HEK293 (cell line): ENCODE measurements around the gene IGF2BP2.

Source experiments
- CTCF ChIA-PET: fragments of 350-600 bp; formaldehyde crosslinking; extraction: SDS; loops from one replicate; lab custom pipeline; 2021; ENCODE audit warnings: antibody characterized with exemption; lab: Yijun Ruan, JAX
- POLR2A ChIA-PET: fragments of 300-600 bp; formaldehyde crosslinking; extraction: SDS; loops from one replicate; lab custom pipeline; 2020; ENCODE audit warnings: antibody characterized with exemption, inconsistent platforms; lab: Yijun Ruan, JAX
- H3K27ac ChIP-seq: fragments of 200-500 bp; sonication (Bioruptor generic); 2 replicates; pipeline ENCODE4 v1.5.1; 2014; ENCODE audit warnings: low read depth, low read length, control low read depth, inconsistent platforms; ENCODE audit errors: extremely low read depth
- H3K36me3 ChIP-seq, 2 experiments: fragments of 200-500 bp in 1 of 2; sonication (Bioruptor generic) in 1 of 2; 1 replicate in 1 of 2; 2 replicates in 1 of 2; pipeline ENCODE4 v1.5.1; 2014 to 2017; ENCODE audit warnings: inconsistent platforms in 2 of 2, low read length in 2 of 2; ENCODE audit not compliant: control insufficient read depth in 2 of 2, insufficient read depth in 1 of 2
- H3K4me1 ChIP-seq: fragments of 200-500 bp; sonication (Bioruptor generic); 2 replicates; pipeline ENCODE4 v1.5.1; 2014; ENCODE audit warnings: mild to moderate bottlenecking, low read length, inconsistent platforms; ENCODE audit not compliant: control insufficient read depth, insufficient read depth
- H3K4me3 ChIP-seq: 2 replicates; pipeline ENCODE4 v1.5.1; 2011; ENCODE audit warnings: low read depth, mild to moderate bottlenecking, control low read depth, low read length, moderate library complexity
- H3K9me3 ChIP-seq: fragments of 200-500 bp; sonication (Bioruptor generic); 2 replicates; pipeline ENCODE4 v1.5.1; 2014; ENCODE audit warnings: low read depth, low read length, inconsistent platforms; ENCODE audit not compliant: control insufficient read depth, insufficient read depth
- FEZF1 ChIP-seq: fragments of 450-650 bp; formaldehyde crosslinking; IDR thresholded peaks from 2 replicates; pipeline ENCODE4 v1.5.1; 2016; ENCODE audit warnings: missing biosample characterization, missing genetic modification characterization
- GLI4 ChIP-seq: fragments of 450-650 bp; formaldehyde crosslinking; IDR thresholded peaks from 2 replicates; pipeline ENCODE4 v1.5.1; 2016; ENCODE audit warnings: missing biosample characterization, missing genetic modification characterization
- MYNN ChIP-seq: fragments of 450-650 bp; formaldehyde crosslinking; IDR thresholded peaks from 2 replicates; pipeline ENCODE4 v1.5.1; 2016; ENCODE audit warnings: missing biosample characterization, missing genetic modification characterization, borderline replicate concordance
- SCRT2 ChIP-seq: fragments of 450-650 bp; formaldehyde crosslinking; IDR thresholded peaks from 2 replicates; pipeline ENCODE4 v1.5.1; 2016; ENCODE audit warnings: missing biosample characterization, missing genetic modification characterization
- YY1 ChIP-seq: fragments of 450-650 bp; formaldehyde crosslinking; IDR thresholded peaks from 2 replicates; pipeline ENCODE4 v1.5.1; 2018; ENCODE audit warnings: missing biosample characterization, missing genetic modification characterization
- YY2 ChIP-seq: fragments of 450-650 bp; formaldehyde crosslinking; IDR thresholded peaks from 2 replicates; pipeline ENCODE4 v1.5.1; 2016; ENCODE audit warnings: missing biosample characterization, missing genetic modification characterization
- ZBTB1 ChIP-seq: fragments of 450-650 bp; formaldehyde crosslinking; IDR thresholded peaks from 2 replicates; pipeline ENCODE4 v1.5.1; 2016; ENCODE audit warnings: missing biosample characterization, missing genetic modification characterization
- ZNF16 ChIP-seq: fragments of 450-650 bp; formaldehyde crosslinking; IDR thresholded peaks from 2 replicates; pipeline ENCODE4 v1.5.1; 2016; ENCODE audit warnings: low read depth, missing biosample characterization, missing genetic modification characterization
- ZNF239 ChIP-seq: fragments of 450-650 bp; formaldehyde crosslinking; IDR thresholded peaks from 2 replicates; pipeline ENCODE4 v1.5.1; 2016; ENCODE audit warnings: missing biosample characterization, missing genetic modification characterization
- ZNF292 ChIP-seq: fragments of 450-650 bp; formaldehyde crosslinking; IDR thresholded peaks from 2 replicates; pipeline ENCODE4 v1.5.1; 2016; ENCODE audit warnings: low read depth, missing biosample characterization, missing genetic modification characterization, borderline replicate concordance
- ZNF335 ChIP-seq: fragments of 450-650 bp; formaldehyde crosslinking; conservative IDR thresholded peaks from 2 replicates; pipeline ENCODE4 v1.5.1; 2016; ENCODE audit warnings: missing biosample characterization, missing genetic modification characterization
- ZNF391 ChIP-seq: fragments of 450-650 bp; formaldehyde crosslinking; IDR thresholded peaks from 2 replicates; pipeline ENCODE4 v1.5.1; 2016; ENCODE audit warnings: low read depth, missing biosample characterization, missing genetic modification characterization, borderline replicate concordance
- ZNF549 ChIP-seq: fragments of 450-650 bp; IDR thresholded peaks from 2 replicates; pipeline ENCODE4 v1.5.1; 2018; ENCODE audit warnings: missing biosample characterization, missing genetic modification characterization, mild to moderate bottlenecking, inconsistent platforms, moderate library complexity
- ZNF624 ChIP-seq: fragments of 450-650 bp; formaldehyde crosslinking; IDR thresholded peaks from 2 replicates; pipeline ENCODE4 v1.5.1; 2017; ENCODE audit warnings: missing biosample characterization, missing genetic modification characterization
- ZNF626 ChIP-seq: fragments of 450-650 bp; sonication (Bioruptor Pico); formaldehyde crosslinking; IDR thresholded peaks from 2 replicates; pipeline ENCODE4 v1.5.1; 2018; ENCODE audit warnings: missing biosample characterization, missing genetic modification characterization, inconsistent platforms
- ZNF629 ChIP-seq: fragments of 450-650 bp; formaldehyde crosslinking; IDR thresholded peaks from 2 replicates; pipeline ENCODE4 v1.5.1; 2017; ENCODE audit warnings: missing biosample characterization, missing genetic modification characterization
- TF ChIP-seq, protein P1 (sequence below): fragments of 450-650 bp; formaldehyde crosslinking; IDR thresholded peaks from 2 replicates; pipeline ENCODE4 v1.5.1; 2017; ENCODE audit warnings: missing biosample characterization, missing genetic modification characterization
- TF ChIP-seq, protein P2 (sequence below): fragments of 450-650 bp; formaldehyde crosslinking; IDR thresholded peaks from 2 replicates; pipeline ENCODE4 v1.5.1; 2016; ENCODE audit warnings: missing biosample characterization, missing genetic modification characterization, low read depth
- TF ChIP-seq, protein P3 (sequence below): fragments of 450-650 bp; formaldehyde crosslinking; IDR thresholded peaks from 2 replicates; pipeline ENCODE4 v1.5.1; 2016; ENCODE audit warnings: missing biosample characterization, missing genetic modification characterization, borderline replicate concordance

The IGF2BP2 gene

DNA sequence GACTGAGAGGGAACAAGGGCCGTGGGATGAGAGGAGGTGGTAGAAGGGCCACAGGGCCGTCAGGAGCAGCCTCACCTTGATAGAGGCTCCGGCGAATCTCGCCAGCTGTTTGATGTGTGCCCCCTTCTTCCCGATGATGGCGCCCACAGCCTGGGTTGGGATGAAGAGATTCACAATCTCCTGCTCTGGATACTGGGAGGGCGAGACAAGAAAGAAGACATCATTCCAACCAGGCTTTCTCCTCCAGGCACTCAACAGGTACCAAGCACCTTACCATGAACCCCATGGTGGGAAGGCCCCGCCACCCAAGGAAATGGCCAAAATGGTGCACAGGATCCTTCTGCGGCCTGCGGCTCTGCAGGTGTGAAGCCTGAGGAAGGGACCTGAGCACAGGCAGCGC lies 167.6 kb downstream of the IGF2BP2 start:
- H3K4me3 ChIP-seq: no peak overlapping the region
- CTCF ChIA-PET: no interaction called here
- H3K36me3 ChIP-seq: peaks cover 0 to 69% of the 10 kb centered on the region in 2 experiments; a peak in 2 of 3 replicates
- TF ChIP-seq SCRT2 (tag by site-specific recombination): peak; percentile 40; the same call in 1 of the 2 replicates
- no peak for TF ChIP-seq ZNF391
- POLR2A ChIA-PET: no interaction called here
- H3K9me3 ChIP-seq: no peaks in the 10 kb centered on the region
- H3K4me1 ChIP-seq: no peaks in the 10 kb centered on the region
- H3K27ac ChIP-seq: no peak overlapping the region

DNA sequence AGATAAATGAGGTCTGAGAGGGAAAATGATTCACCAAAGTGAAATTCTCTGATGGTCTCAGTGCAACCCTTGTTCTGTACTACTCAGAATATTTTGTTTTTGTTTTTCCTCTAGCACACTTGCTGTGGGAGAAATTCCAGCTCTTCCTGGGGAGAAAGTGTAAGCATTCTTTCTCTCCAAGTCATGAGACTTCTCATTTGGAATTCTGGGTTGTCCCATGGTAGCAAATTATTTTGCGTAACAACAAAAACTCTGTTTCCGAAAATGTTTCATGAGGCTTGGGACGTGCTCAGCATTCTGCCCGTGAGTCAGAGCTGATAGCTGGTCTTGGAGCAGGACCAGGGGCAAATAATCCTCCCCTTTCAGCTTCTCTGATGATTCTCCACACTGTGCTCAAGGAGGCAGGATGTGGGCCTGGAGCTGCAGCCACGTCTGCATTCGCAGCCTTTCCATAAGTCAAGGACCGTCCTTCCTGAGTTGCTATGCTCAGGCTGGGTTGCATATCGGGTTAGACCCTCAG lies 168.5 kb downstream of the IGF2BP2 start:
- Histone ChIP-seq H3K4me1 (no peaks in the 10 kb centered on the region), H3K27ac (no peak overlapping the region)

More for the DNA sequence above, 168.5 kb downstream of the IGF2BP2 start:
- no peak for TF ChIP-seq ZNF549 (tag by site-specific recombination)
- TF ChIP-seq ZNF335 (tag by site-specific recombination): no peak
- TF ChIP-seq, protein P1, sequence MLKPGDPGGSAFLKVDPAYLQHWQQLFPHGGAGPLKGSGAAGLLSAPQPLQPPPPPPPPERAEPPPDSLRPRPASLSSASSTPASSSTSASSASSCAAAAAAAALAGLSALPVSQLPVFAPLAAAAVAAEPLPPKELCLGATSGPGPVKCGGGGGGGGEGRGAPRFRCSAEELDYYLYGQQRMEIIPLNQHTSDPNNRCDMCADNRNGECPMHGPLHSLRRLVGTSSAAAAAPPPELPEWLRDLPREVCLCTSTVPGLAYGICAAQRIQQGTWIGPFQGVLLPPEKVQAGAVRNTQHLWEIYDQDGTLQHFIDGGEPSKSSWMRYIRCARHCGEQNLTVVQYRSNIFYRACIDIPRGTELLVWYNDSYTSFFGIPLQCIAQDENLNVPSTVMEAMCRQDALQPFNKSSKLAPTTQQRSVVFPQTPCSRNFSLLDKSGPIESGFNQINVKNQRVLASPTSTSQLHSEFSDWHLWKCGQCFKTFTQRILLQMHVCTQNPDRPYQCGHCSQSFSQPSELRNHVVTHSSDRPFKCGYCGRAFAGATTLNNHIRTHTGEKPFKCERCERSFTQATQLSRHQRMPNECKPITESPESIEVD: no peak
- no peak for TF ChIP-seq YY2 (tag by site-specific recombination)
- no peak for TF ChIP-seq ZBTB1 (tag by site-specific recombination)
- TF ChIP-seq, protein P2, sequence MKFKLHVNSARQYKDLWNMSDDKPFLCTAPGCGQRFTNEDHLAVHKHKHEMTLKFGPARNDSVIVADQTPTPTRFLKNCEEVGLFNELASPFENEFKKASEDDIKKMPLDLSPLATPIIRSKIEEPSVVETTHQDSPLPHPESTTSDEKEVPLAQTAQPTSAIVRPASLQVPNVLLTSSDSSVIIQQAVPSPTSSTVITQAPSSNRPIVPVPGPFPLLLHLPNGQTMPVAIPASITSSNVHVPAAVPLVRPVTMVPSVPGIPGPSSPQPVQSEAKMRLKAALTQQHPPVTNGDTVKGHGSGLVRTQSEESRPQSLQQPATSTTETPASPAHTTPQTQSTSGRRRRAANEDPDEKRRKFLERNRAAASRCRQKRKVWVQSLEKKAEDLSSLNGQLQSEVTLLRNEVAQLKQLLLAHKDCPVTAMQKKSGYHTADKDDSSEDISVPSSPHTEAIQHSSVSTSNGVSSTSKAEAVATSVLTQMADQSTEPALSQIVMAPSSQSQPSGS (tag by site-specific recombination): no peak
- no peak for TF ChIP-seq ZNF292 (tag by site-specific recombination)
- TF ChIP-seq ZNF626: no peak
- TF ChIP-seq FEZF1 (tag by site-specific recombination): no peak
- TF ChIP-seq ZNF624: no peak
- no peak for TF ChIP-seq ZNF239 (tag by site-specific recombination)
- no peak for TF ChIP-seq ZNF629 (tag by site-specific recombination)
- no peak for TF ChIP-seq ZNF16 (tag by site-specific recombination)
- no peak for TF ChIP-seq MYNN (tag by site-specific recombination)
- TF ChIP-seq YY1 (tag by site-specific recombination): no peak
- TF ChIP-seq GLI4 (tag by site-specific recombination): no peak
- TF ChIP-seq, protein P3, sequence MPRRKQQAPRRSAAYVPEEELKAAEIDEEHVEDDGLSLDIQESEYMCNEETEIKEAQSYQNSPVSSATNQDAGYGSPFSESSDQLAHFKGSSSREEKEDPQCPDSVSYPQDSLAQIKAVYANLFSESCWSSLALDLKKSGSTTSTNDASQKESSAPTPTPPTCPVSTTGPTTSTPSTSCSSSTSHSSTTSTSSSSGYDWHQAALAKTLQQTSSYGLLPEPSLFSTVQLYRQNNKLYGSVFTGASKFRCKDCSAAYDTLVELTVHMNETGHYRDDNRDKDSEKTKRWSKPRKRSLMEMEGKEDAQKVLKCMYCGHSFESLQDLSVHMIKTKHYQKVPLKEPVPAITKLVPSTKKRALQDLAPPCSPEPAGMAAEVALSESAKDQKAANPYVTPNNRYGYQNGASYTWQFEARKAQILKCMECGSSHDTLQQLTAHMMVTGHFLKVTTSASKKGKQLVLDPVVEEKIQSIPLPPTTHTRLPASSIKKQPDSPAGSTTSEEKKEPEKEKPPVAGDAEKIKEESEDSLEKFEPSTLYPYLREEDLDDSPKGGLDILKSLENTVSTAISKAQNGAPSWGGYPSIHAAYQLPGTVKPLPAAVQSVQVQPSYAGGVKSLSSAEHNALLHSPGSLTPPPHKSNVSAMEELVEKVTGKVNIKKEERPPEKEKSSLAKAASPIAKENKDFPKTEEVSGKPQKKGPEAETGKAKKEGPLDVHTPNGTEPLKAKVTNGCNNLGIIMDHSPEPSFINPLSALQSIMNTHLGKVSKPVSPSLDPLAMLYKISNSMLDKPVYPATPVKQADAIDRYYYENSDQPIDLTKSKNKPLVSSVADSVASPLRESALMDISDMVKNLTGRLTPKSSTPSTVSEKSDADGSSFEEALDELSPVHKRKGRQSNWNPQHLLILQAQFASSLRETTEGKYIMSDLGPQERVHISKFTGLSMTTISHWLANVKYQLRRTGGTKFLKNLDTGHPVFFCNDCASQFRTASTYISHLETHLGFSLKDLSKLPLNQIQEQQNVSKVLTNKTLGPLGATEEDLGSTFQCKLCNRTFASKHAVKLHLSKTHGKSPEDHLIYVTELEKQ (tag by site-specific recombination): no peak
- POLR2A ChIA-PET: no interaction called here
- no peaks in the 10 kb centered on the region for H3K9me3 ChIP-seq
- CTCF ChIA-PET: interaction anchor here (0.7 kb wide), 1 partner anchor 604 kb away, joined by 5 read pairs; no protein-coding TSS in a partner anchor
- no peak overlapping the region for H3K4me3 ChIP-seq
- peaks cover 0 to 77% of the 10 kb centered on the region in 2 experiments; a peak in 2 of 3 replicates for H3K36me3 ChIP-seq
